ENCODE results near the gene TDRD7. TPM values are rescaled to one million over a fixed set of nuclear protein-coding genes. Genes with fewer than 3 reads are reported as not detected.
A peak's percentile ranks its signal among the peaks of the same experiment; 100 is the strongest.

Gene TDRD7
- 3.1 and 3.3 TPM in 2 replicates for polyA plus RNA-seq (2013)

GRCh38 chr9:97411789-97412625, at the start of gene TDRD7:
TSS of gene TDRD7 (plus strand) at chr9:97412096. CDS start at chr9:97428466, 16,370 bp downstream.
- DNase-seq = peak; percentile 71 to 86
- Histone ChIP-seq H2AFZ (ENCODE audit: insufficient read depth, low read length, poor library complexity) (peak within 1 kb of the TSS; percentile 85), H3K4me2 (ENCODE audit: low read length) (peak within 1 kb of the TSS; percentile 89), H3K4me1 (ENCODE audit: control insufficient read depth in 1 of 2, insufficient read depth in 2 of 2, low read length in 2 of 2) (no peaks in the 10 kb centered on the region), H3K9ac (ENCODE audit: low read length) (no peak within 1 kb of the TSS), H3K9me3 (ENCODE audit: insufficient read depth, low read depth, low read length) (no peaks in the 10 kb centered on the region), H3K27me3 (ENCODE audit: insufficient read depth, low read length) (peaks cover 9% of the 10 kb centered on the region), H4K8ac (ENCODE audit: low read depth, low read length) (peak within 1 kb of the TSS; percentile 78), H4K91ac (ENCODE audit: low read depth, low read length) (peak within 1 kb of the TSS; percentile 58), H3K23ac (ENCODE audit: low read length) (no peak within 1 kb of the TSS), H2BK120ac (ENCODE audit: insufficient read depth, low read length, poor library complexity) (peak within 1 kb of the TSS; percentile 28), H3K4ac (ENCODE audit: low read depth, low read length) (no peak within 1 kb of the TSS), H3K79me2 (ENCODE audit: control insufficient read depth, insufficient read depth, low read length, poor library complexity) (peaks cover 1% of the 10 kb centered on the region), H3K18ac (ENCODE audit: low read length) (peak within 1 kb of the TSS; percentile 24), H2BK5ac (ENCODE audit: low read depth, low read length, poor library complexity) (no peak within 1 kb of the TSS), H2AK5ac (ENCODE audit: low read length) (no peak within 1 kb of the TSS), H2BK12ac (ENCODE audit: low read length) (no peak within 1 kb of the TSS), H3K79me1 (ENCODE audit: low read length) (no peaks in the 10 kb centered on the region), H3K27ac (ENCODE audit: low read depth, low read length) (no peak within 1 kb of the TSS), H3K4me3 (ENCODE audit: low read depth, low read length) (peak within 1 kb of the TSS; percentile 84), H3K14ac (ENCODE audit: low read length) (peak within 1 kb of the TSS; percentile 54), H3K36me3 (ENCODE audit: control insufficient read depth in 1 of 2, insufficient read depth in 2 of 2, low read length in 2 of 2) (no peaks in the 10 kb centered on the region), H4K12ac (ENCODE audit: low read depth, low read length) (peak within 1 kb of the TSS; percentile 31)
- WGBS (ENCODE audit: extremely low coverage, insufficient coverage, insufficient read length) = no CpG with 5 or more reads among the region's 115 CpGs

DNA sequence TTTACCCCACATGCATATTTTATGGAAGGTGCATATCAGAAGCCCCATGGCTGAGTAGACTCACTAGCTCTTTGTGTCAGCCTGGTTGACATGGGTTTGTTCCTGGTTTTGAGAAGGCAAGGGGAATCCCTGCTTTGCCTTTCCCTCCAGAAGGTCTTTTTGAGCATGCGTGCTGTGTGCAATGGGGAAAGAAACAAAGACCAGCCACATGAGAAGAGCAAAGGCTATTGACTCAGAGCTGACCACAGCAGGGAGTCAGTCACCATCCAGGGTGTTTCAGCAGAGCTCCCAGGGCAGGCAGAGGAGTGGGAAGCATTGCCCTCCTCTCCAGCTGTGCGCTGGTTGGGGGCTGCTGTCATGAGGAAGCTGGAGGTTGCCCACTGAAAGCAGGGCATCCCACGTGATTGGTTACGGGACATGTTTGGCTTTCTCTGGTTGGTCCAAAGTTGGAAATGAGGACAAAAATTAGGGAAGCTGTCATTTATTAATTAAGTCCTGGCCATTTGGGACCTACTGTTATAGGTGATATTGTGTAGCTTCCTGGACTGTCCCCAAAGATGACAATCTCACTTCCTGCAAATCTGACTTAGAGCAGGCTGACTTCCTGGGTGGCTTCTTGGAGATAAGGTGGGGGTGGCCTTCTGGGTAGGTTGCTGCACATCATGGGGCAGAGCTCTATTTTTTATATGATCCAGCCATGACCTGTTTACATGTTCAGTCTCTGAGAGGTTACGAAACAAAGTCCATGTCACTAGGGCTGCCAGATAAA, 48.9 kb upstream of the TDRD7 start:
- Histone ChIP-seq H3K23ac (ENCODE audit: low read length) (no peak overlapping the region), H4K8ac (ENCODE audit: low read depth, low read length) (no peak overlapping the region), H3K79me2 (ENCODE audit: control insufficient read depth, insufficient read depth, low read length, poor library complexity) (no peaks in the 10 kb centered on the region), H3K4me2 (ENCODE audit: low read length) (no peak overlapping the region), H3K9ac (ENCODE audit: low read length) (no peak overlapping the region), H3K4me1 (ENCODE audit: control insufficient read depth in 1 of 2, insufficient read depth in 2 of 2, low read length in 2 of 2) (no peaks in the 10 kb centered on the region), H3K18ac (ENCODE audit: low read length) (no peak overlapping the region), H3K27ac (ENCODE audit: low read depth, low read length) (no peak overlapping the region), H3K4me3 (ENCODE audit: low read depth, low read length) (no peak overlapping the region), H3K4ac (ENCODE audit: low read depth, low read length) (no peak overlapping the region), H3K79me1 (ENCODE audit: low read length) (no peaks in the 10 kb centered on the region), H4K12ac (ENCODE audit: low read depth, low read length) (no peak overlapping the region), H3K9me3 (ENCODE audit: insufficient read depth, low read depth, low read length) (peaks cover 3% of the 10 kb centered on the region), H3K27me3 (ENCODE audit: insufficient read depth, low read length) (no peaks in the 10 kb centered on the region), H2BK120ac (ENCODE audit: insufficient read depth, low read length, poor library complexity) (no peak overlapping the region), H4K91ac (ENCODE audit: low read depth, low read length) (no peak overlapping the region), H3K14ac (ENCODE audit: low read length) (no peak overlapping the region), H2BK12ac (ENCODE audit: low read length) (no peak overlapping the region), H2AFZ (ENCODE audit: insufficient read depth, low read length, poor library complexity) (no peak overlapping the region), H3K36me3 (ENCODE audit: control insufficient read depth in 1 of 2, insufficient read depth in 2 of 2, low read length in 2 of 2) (peaks cover 0 to 2% of the 10 kb centered on the region in 2 experiments), H2BK5ac (ENCODE audit: low read depth, low read length, poor library complexity) (no peak overlapping the region), H2AK5ac (ENCODE audit: low read length) (no peak overlapping the region)
- no peak for DNase-seq
- WGBS (ENCODE audit: extremely low coverage, insufficient coverage, insufficient read length) = no CpG with 5 or more reads among the region's 5 CpGs

GRCh38 chr9:97363661-97364299, 48.1 kb upstream of the TDRD7 start:
- H3K4ac ChIP-seq (ENCODE audit: low read depth, low read length) = no peak overlapping the region
- H2AK5ac ChIP-seq (ENCODE audit: low read length) = no peak overlapping the region
- no peak overlapping the region for H2BK12ac ChIP-seq (ENCODE audit: low read length)
- H2AFZ ChIP-seq (ENCODE audit: insufficient read depth, low read length, poor library complexity) = no peak overlapping the region
- H3K4me3 ChIP-seq (ENCODE audit: low read depth, low read length) = no peak overlapping the region
- H3K79me1 ChIP-seq (ENCODE audit: low read length) = no peaks in the 10 kb centered on the region
- H3K27me3 ChIP-seq (ENCODE audit: insufficient read depth, low read length) = no peaks in the 10 kb centered on the region
- no peak overlapping the region for H4K12ac ChIP-seq (ENCODE audit: low read depth, low read length)
- H3K4me2 ChIP-seq (ENCODE audit: low read length) = no peak overlapping the region
- no peak overlapping the region for H3K9ac ChIP-seq (ENCODE audit: low read length)
- no peak overlapping the region for H3K14ac ChIP-seq (ENCODE audit: low read length)
- H2BK5ac ChIP-seq (ENCODE audit: low read depth, low read length, poor library complexity) = no peak overlapping the region
- H3K18ac ChIP-seq (ENCODE audit: low read length) = no peak overlapping the region
- no peak overlapping the region for H3K23ac ChIP-seq (ENCODE audit: low read length)
- H4K91ac ChIP-seq (ENCODE audit: low read depth, low read length) = no peak overlapping the region
- no peaks in the 10 kb centered on the region for H3K79me2 ChIP-seq (ENCODE audit: control insufficient read depth, insufficient read depth, low read length, poor library complexity)
- H3K4me1 ChIP-seq (ENCODE audit: control insufficient read depth in 1 of 2, insufficient read depth in 2 of 2, low read length in 2 of 2) = no peaks in the 10 kb centered on the region
- no peak overlapping the region for H3K27ac ChIP-seq (ENCODE audit: low read depth, low read length)
- H2BK120ac ChIP-seq (ENCODE audit: insufficient read depth, low read length, poor library complexity) = no peak overlapping the region
- peaks cover 3% of the 10 kb centered on the region for H3K9me3 ChIP-seq (ENCODE audit: insufficient read depth, low read depth, low read length)
- no CpG with 5 or more reads among the region's 11 CpGs for WGBS (ENCODE audit: extremely low coverage, insufficient coverage, insufficient read length)
- no peak overlapping the region for H4K8ac ChIP-seq (ENCODE audit: low read depth, low read length)
- H3K36me3 ChIP-seq (ENCODE audit: control insufficient read depth in 1 of 2, insufficient read depth in 2 of 2, low read length in 2 of 2) = peaks cover 0 to 2% of the 10 kb centered on the region in 2 experiments
- DNase-seq = no peak

- Histone ChIP-seq H3K27ac (ENCODE audit: low read depth, low read length) (no peak overlapping the region), H3K14ac (ENCODE audit: low read length) (no peak overlapping the region), H3K18ac (ENCODE audit: low read length) (no peak overlapping the region), H4K8ac (ENCODE audit: low read depth, low read length) (no peak overlapping the region), H3K27me3 (ENCODE audit: insufficient read depth, low read length) (no peaks in the 10 kb centered on the region), H3K23ac (ENCODE audit: low read length) (no peak overlapping the region), H3K4me3 (ENCODE audit: low read depth, low read length) (no peak overlapping the region), H3K4ac (ENCODE audit: low read depth, low read length) (no peak overlapping the region), H3K9me3 (ENCODE audit: insufficient read depth, low read depth, low read length) (peaks cover 5% of the 10 kb centered on the region), H3K9ac (ENCODE audit: low read length) (no peak overlapping the region), H3K79me2 (ENCODE audit: control insufficient read depth, insufficient read depth, low read length, poor library complexity) (no peaks in the 10 kb centered on the region), H2BK120ac (ENCODE audit: insufficient read depth, low read length, poor library complexity) (no peak overlapping the region), H3K79me1 (ENCODE audit: low read length) (no peaks in the 10 kb centered on the region), H3K4me2 (ENCODE audit: low read length) (no peak overlapping the region), H3K4me1 (ENCODE audit: control insufficient read depth in 1 of 2, insufficient read depth in 2 of 2, low read length in 2 of 2) (no peaks in the 10 kb centered on the region), H4K12ac (ENCODE audit: low read depth, low read length) (no peak overlapping the region), H2BK12ac (ENCODE audit: low read length) (no peak overlapping the region), H2AFZ (ENCODE audit: insufficient read depth, low read length, poor library complexity) (no peak overlapping the region), H4K91ac (ENCODE audit: low read depth, low read length) (no peak overlapping the region), H2AK5ac (ENCODE audit: low read length) (no peak overlapping the region), H2BK5ac (ENCODE audit: low read depth, low read length, poor library complexity) (no peak overlapping the region), H3K36me3 (ENCODE audit: control insufficient read depth in 1 of 2, insufficient read depth in 2 of 2, low read length in 2 of 2) (peaks cover 0 to 2% of the 10 kb centered on the region in 2 experiments)
- no CpG with 5 or more reads among the region's 8 CpGs for WGBS (ENCODE audit: extremely low coverage, insufficient coverage, insufficient read length)
- no peak for DNase-seq
These were observed 47.0 kb upstream of the TDRD7 start for GRCh38 chr9:97364769-97365490.

Measured in trophoblast cell (in vitro differentiated cells and primary cell).